ACC112 (cell line): ENCODE results near the gene IQCM.
A peak's percentile ranks its signal among the peaks of the same experiment; 100 is the strongest.

Source experiments
- H2AFZ ChIP-seq: fragments of 200-600 bp; sonication (generic); one replicate; pipeline ENCODE4 v1.6.0; 2017; ENCODE audit warnings: antibody characterized with exemption, low read length; ENCODE audit not compliant: unreplicated experiment
- H3K27ac ChIP-seq: fragments of 200-600 bp; sonication (generic); 2 replicates; pipeline ENCODE4 v1.5.1; 2014; ENCODE audit warnings: low read depth, mild to moderate bottlenecking, antibody characterized with exemption, low read length, moderate library complexity
- H3K27me3 ChIP-seq: fragments of 200-600 bp; sonication (generic); 2 replicates; pipeline ENCODE4 v1.6.1; 2014; ENCODE audit warnings: mild to moderate bottlenecking, antibody characterized with exemption, low read length, moderate library complexity, mixed read lengths; ENCODE audit not compliant: insufficient read depth
- H3K36me3 ChIP-seq: fragments of 200-600 bp; sonication (generic); 2 replicates; pipeline ENCODE4 v1.6.1; 2016; ENCODE audit warnings: mild to moderate bottlenecking, antibody characterized with exemption, low read length, moderate library complexity, mixed read lengths; ENCODE audit not compliant: insufficient read depth
- H3K4me1 ChIP-seq: fragments of 200-600 bp; sonication (generic); one replicate; pipeline ENCODE4 v1.6.1; 2016; ENCODE audit warnings: low read length, mixed read lengths; ENCODE audit not compliant: insufficient read depth, unreplicated experiment, control insufficient read depth
- H3K4me3 ChIP-seq: fragments of 200-600 bp; sonication (generic); 2 replicates; pipeline ENCODE4 v1.5.1; 2014; ENCODE audit warnings: mild to moderate bottlenecking, low read depth, low read length
- H3K79me2 ChIP-seq: fragments of 200-600 bp; sonication (generic); one replicate; pipeline ENCODE4 v1.6.0; 2016; ENCODE audit warnings: low read length; ENCODE audit not compliant: control insufficient read depth, unreplicated experiment, insufficient read depth

Gene IQCM

GRCh38 chr4:149815743-149816142 lies at the start of gene IQCM:
IQCM (minus strand) TSS chr4:149815843; CDS start chr4:149742691, 73,152 bp downstream.
- Histone ChIP-seq H3K27me3 (no peaks in the 10 kb centered on the region), H3K4me1 (no peaks in the 10 kb centered on the region), H3K27ac (no peak within 1 kb of the TSS), H3K4me3 (no peak within 1 kb of the TSS), H3K36me3 (no peaks in the 10 kb centered on the region), H2AFZ (no peak within 1 kb of the TSS), H3K79me2 (no peaks in the 10 kb centered on the region)

GRCh38 chr4:149857446-149857845 lies 41.8 kb upstream of the IQCM start:
- H2AFZ ChIP-seq, result no peak overlapping the region
- no peaks in the 10 kb centered on the region for H3K79me2 ChIP-seq
- no peaks in the 10 kb centered on the region for H3K4me1 ChIP-seq
- H3K4me3 ChIP-seq, result no peak overlapping the region
- H3K36me3 ChIP-seq, result no peaks in the 10 kb centered on the region
- no peak overlapping the region for H3K27ac ChIP-seq
- no peaks in the 10 kb centered on the region for H3K27me3 ChIP-seq

- Histone ChIP-seq H3K27ac (no peak overlapping the region), H3K27me3 (no peaks in the 10 kb centered on the region), H3K4me1 (no peaks in the 10 kb centered on the region), H2AFZ (no peak overlapping the region), H3K36me3 (no peaks in the 10 kb centered on the region), H3K4me3 (no peak overlapping the region), H3K79me2 (no peaks in the 10 kb centered on the region)
These were observed 30.1 kb upstream of the IQCM start for GRCh38 chr4:149845743-149846142.

GRCh38 chr4:149841686-149842085 lies 26.0 kb upstream of the IQCM start:
- Histone ChIP-seq H3K36me3 (no peaks in the 10 kb centered on the region), H3K79me2 (no peaks in the 10 kb centered on the region), H2AFZ (no peak overlapping the region), H3K4me1 (no peaks in the 10 kb centered on the region), H3K27me3 (no peaks in the 10 kb centered on the region), H3K27ac (no peak overlapping the region), H3K4me3 (no peak overlapping the region)

GRCh38 chr4:149838036-149838435 lies 22.4 kb upstream of the IQCM start:
- no peak overlapping the region for H3K27ac ChIP-seq
- no peak overlapping the region for H3K4me3 ChIP-seq
- no peaks in the 10 kb centered on the region for H3K36me3 ChIP-seq
- no peaks in the 10 kb centered on the region for H3K4me1 ChIP-seq
- no peaks in the 10 kb centered on the region for H3K79me2 ChIP-seq
- no peaks in the 10 kb centered on the region for H3K27me3 ChIP-seq
- H2AFZ ChIP-seq, result no peak overlapping the region

GRCh38 chr4:149836546-149836945 lies 20.9 kb upstream of the IQCM start:
- Histone ChIP-seq H3K79me2 (no peaks in the 10 kb centered on the region), H2AFZ (no peak overlapping the region), H3K36me3 (no peaks in the 10 kb centered on the region), H3K27ac (no peak overlapping the region), H3K27me3 (no peaks in the 10 kb centered on the region), H3K4me1 (peaks cover 5% of the 10 kb centered on the region), H3K4me3 (no peak overlapping the region)

GRCh38 chr4:149835280-149835679 lies 19.6 kb upstream of the IQCM start:
- Histone ChIP-seq H3K27me3 (no peaks in the 10 kb centered on the region), H2AFZ (no peak overlapping the region), H3K27ac (no peak overlapping the region), H3K4me3 (no peak overlapping the region), H3K36me3 (no peaks in the 10 kb centered on the region), H3K4me1 (peaks cover 9% of the 10 kb centered on the region), H3K79me2 (no peaks in the 10 kb centered on the region)

GRCh38 chr4:149831656-149832208 lies 16.1 kb upstream of the IQCM start:
- H3K36me3 ChIP-seq, result no peaks in the 10 kb centered on the region
- no peaks in the 10 kb centered on the region for H3K79me2 ChIP-seq
- peaks cover 9% of the 10 kb centered on the region for H3K4me1 ChIP-seq
- no peak overlapping the region for H3K4me3 ChIP-seq
- no peak overlapping the region for H2AFZ ChIP-seq
- no peaks in the 10 kb centered on the region for H3K27me3 ChIP-seq
- no peak overlapping the region for H3K27ac ChIP-seq

GRCh38 chr4:149830823-149831222 lies 15.2 kb upstream of the IQCM start:
- H3K27me3 ChIP-seq, result no peaks in the 10 kb centered on the region
- peaks cover 9% of the 10 kb centered on the region for H3K4me1 ChIP-seq
- H3K36me3 ChIP-seq, result no peaks in the 10 kb centered on the region
- no peaks in the 10 kb centered on the region for H3K79me2 ChIP-seq
- H2AFZ ChIP-seq, result no peak overlapping the region
- H3K27ac ChIP-seq, result no peak overlapping the region
- H3K4me3 ChIP-seq, result no peak overlapping the region

- no peak overlapping the region for H2AFZ ChIP-seq
- no peak overlapping the region for H3K4me3 ChIP-seq
- no peaks in the 10 kb centered on the region for H3K79me2 ChIP-seq
- H3K4me1 ChIP-seq, result peaks cover 14% of the 10 kb centered on the region
- no peak overlapping the region for H3K27ac ChIP-seq
- no peaks in the 10 kb centered on the region for H3K36me3 ChIP-seq
- H3K27me3 ChIP-seq, result no peaks in the 10 kb centered on the region
These were observed 9.7 kb upstream of the IQCM start for GRCh38 chr4:149825336-149825735.

GRCh38 chr4:149823769-149824221 lies 8.2 kb upstream of the IQCM start:
- Histone ChIP-seq H3K4me1 (peaks cover 14% of the 10 kb centered on the region), H3K27me3 (no peaks in the 10 kb centered on the region), H3K4me3 (peak overlapping the region; percentile 63), H3K79me2 (no peaks in the 10 kb centered on the region), H2AFZ (peak overlapping the region; percentile 70), H3K27ac (peak overlapping the region; percentile 84), H3K36me3 (no peaks in the 10 kb centered on the region)
